T-helper 2 cell (primary cell): ENCODE measurements around the gene ELFN2.
A peak's percentile ranks its signal among the peaks of the same experiment; 100 is the strongest.

Experiments used
- DNase-seq, 5 experiments: peaks; one replicate each; pipeline versions ENCODE4 v3.0.0 to v3.0.0-alpha.2; 2012 to 2022

The ELFN2 gene

DNA sequence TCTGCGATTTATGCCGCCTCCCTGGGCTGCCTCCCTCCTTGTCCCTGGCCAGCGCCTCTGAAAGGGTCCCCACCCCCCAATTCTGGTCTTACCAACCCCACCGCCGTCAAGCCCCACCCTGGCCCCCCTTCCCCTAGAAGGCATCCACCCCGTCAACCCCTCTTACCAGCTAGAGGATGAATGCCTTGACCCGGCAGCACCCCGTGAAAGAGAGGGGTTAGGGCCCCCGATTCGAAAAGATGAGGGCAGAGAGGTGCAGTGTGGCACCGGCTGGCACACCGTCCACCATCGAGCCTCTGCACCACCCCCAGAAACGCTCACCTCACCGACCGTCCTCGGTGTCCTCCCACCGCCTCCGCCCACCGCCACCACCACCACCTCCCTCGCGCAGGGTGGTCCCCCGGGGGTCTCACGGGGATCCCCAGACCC is 559 bp downstream of the ELFN2 start:
- DNase-seq, result no peak

DNA sequence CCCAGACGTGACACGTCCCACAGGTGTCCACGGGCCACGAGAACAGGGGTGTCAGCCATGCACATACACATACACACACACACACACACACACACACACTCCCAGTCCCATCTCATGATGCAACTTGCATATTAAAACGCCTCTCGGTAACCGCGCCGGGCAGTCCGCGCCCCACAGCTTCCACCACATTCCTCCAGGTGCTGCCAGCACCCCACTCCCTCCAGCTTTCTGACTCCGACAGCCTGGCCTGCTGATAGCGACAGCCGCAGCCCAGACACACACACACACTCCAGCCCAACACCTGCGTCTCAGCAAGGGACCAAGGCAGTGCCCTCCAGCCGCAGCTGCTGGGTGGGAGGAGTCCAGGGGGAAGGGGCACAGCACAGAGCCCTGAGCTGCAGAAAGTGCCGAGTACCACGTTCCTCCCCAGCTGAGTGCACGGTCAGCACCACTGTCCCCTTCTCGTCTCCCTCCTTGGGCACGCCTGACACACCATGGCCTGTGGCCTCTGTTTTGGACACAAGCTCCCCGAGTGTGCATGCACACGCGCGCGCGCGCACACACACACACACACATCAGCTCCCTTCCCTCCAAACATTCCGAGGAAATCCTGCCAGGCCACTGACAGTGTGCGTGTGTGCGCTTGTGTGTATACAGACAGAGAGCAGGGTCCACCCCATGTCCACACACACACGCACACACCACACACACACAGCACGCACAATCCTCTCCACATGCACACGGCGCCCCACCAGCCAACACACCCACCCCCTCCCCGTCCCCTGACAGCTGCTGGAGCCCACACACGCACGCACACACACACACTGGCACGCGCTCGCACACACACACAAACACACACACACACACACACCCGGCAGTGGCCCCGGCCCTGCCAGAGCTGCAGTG is 1.2 kb downstream of the ELFN2 start:
- DNase-seq, result peak in 1 of 5 experiments; percentile 36

DNA sequence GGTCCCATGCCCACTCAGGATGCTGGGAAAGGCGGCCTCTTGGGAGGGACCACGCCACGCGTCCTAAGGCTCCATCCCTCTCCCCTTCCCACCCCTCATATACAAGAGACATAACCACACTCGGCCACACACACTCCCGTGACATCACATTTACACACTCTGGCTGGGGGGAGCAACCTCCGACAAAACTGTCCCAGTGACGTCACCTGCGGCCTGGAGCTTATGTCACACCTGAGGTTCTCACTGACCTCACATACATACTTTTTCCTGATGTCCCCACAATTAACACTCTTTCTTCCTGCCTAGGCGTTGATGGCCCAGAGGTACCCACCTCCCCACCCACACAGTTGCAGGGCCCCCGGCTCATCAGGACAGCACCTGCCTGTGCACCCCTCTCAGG is 1.9 kb downstream of the ELFN2 start:
- no peak for DNase-seq

DNA sequence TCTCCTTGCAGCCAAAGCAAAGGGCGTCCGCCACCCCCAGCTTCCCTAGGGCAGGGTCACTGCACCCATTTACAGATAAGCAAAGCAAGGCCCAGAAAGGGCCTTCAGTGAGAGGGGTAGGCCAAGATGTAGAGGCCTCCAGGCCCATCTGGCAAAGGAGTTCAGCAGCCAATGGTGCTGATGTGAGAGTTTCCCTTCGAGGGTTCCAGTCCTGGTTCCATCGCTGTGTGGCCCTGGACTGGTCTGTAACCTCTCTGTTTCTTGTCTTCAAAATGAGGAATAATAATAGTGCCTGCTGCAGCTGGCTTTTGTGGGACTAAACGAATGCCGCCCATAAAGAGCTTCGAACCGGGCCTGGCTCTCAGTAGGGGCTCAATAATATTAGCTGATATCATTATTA is 4.0 kb downstream of the ELFN2 start:
- no peak for DNase-seq

DNA sequence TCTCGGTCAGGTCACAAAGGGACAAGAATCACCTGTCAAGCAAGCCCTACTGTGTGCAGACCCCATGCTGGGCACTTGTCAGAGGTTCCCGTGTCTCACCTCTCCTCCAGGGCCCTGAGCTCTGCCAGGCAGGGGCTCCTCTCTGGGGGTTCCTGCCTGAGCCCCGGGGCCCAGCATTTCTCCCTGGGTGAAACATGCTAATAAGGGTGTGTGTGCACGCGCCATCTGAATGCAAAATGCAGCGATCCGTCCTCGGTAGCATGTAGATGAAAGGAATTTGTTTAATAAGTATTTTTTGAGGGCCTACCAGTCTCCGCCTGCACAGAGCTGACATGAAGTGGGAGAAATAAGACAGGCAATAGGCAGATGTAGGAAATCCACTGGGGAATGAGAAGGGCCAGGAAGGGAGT is 5.8 kb downstream of the ELFN2 start:
- DNase-seq, result no peak

DNA sequence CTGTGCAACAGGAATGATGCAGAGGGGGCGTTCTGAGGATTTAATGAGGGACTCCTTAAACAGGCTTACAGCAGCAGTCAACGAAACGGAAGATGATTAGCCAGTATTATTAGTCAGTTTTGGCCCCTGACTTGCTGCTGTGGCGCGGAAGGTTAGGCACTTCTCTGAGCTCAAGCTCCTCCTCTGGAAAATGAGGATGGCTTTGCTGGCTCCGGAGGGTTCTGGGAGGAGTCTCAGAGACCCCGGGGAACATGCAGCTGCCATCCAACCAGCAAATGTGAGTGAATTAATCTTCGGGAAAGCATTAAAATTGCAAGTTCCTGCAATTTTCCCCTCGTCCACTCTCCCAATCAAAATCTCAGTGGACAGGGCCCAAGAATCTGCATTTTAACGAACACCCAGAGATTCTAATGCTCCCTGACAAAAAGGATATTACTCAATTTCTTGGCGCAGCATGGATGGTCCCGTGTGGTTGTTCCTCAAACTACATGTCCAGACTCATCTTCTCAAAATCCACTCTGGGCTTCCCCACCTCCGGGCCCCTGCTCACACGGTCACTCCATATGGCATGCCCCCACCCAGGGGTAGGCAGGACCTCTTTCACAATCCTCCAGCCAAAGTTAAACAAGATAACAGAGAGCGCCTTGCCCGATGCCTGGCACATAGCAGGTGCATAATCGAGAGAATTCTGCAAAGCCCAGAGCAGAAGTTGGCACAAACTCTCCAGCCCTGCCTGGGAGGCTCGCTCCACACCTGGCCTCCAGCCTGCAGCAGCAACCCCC is 6.4 kb downstream of the ELFN2 start:
- DNase-seq, result no peak

DNA sequence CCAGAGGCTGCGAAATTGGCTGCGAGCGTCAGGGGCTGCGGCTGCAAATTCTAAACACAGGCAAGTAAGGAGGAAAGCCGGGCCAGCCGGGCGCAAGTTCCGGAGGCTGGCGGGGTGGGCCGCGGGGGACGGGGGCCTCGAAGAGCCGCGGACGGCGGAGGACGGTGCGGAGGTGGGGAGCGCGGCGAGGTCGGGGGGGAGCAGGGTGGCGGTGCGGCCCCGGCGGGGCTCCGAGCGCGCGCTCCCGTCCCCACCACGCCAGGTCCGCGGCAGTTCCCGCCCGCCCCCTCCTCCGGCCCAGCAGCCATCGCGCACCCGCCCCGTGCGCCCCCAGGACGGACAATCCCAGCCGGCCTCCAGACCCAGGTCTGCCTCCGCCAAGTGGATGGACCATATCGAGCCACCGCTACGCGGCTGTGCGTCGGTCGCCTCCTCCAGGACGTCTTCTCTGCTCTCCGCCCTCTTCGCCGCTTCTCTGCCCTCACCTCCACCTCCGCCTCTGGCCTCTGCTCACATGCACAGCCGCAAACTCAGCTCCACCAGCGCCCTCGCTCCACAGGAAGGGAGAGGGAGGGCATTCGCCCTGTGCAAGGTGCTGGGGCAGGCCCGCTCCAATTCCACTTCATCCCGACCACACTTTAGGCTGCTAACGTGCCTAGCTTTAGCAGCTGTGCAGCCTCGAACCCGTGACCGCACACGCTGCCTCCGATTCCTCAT is 7.2 kb downstream of the ELFN2 start:
- DNase-seq, result peak in 1 of 5 experiments; percentile 36

DNA sequence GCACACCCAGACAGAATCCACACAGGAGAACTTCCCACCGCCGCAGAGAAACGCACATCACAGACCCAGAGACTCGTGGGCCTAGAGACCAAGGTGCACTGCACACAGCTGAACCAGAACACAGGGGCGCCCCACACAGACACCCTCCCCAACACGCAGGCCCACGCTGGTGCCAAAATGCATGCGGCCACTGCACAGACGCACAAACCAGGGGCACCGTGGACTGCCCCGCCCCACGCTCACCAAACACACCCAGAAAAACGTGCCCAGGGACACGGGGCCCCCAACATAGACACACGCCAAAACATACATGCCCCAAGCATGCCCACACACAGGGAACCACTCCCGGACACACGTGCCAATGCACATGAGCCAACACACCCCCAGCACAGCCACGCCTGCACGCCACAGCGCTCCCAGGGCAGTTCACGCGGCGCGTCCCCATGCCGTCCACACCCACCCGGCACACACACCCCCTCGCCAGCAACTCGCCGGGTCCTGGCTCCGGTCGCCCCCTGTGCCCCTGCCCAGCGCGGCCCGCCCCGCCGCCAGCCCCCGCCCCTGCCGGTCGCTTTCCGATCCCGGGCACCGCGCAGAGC is 7.8 kb downstream of the ELFN2 start:
- no peak for DNase-seq

DNA sequence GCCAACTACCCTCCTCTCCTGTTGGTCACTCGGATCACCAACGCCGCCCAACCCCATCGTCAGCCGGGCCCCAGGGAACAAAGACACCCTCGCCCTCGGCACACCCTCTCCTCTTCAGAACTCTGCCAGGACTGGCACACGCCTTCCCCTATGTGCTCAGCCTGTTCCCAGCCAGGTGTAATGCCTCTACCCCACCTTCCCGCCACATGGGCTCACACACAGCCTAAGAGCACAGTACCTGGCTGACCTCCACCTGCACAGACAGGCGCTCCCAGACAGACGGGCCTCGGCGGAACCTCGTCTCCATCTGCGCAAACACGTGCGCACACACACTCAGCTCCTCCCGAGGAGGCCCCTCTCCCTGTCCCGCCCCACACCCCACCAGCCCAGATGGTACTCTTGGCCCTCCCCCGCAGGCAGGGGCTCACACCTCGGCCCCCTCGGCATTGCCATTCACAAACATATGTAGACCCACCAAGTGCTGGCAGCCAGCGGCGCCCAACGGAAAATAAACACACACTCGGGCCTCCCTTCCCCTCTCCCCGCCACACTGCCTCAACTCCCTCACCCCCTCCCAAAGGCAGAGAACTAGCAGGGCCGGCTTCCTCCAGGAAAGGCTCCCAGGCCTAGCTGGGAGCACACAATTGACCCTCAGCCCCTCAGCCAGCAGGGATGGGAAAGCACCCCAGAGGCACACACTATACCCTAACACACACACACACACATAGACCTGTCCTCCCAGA is 8.5 kb downstream of the ELFN2 start:
- DNase-seq, result no peak

DNA sequence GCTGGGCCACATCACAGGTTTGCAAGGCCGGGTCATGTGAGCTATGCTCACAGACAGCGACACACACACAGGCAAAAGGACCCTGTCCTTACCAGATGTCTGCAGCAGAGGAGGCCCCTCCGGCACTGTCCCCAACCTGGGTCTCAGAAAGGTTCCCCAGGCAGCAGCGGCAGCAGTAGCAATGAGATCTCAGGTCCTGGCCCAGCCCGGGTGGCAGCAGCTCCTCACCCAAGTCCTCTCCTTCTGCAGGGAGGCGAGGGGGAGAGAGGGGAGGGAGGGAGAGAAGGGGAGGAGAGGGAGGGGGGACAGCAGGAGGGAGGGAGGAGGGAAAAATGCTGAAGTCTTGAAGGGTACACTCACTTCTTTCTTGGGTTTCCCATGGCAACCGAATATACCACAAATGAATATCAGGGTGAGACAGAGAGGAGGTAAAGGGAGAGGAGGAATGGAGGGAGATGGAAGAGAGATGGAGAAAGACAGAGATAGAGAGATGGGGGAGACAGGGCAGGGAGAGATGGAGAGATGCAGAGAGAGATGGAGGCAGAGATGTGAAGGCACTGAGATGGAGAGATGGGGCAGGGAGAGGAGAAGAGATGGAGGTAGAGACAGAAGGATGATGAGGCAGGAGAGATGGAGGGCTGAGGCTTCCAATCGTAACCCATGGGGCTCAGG is 9.5 kb downstream of the ELFN2 start:
- no peak for DNase-seq

DNA sequence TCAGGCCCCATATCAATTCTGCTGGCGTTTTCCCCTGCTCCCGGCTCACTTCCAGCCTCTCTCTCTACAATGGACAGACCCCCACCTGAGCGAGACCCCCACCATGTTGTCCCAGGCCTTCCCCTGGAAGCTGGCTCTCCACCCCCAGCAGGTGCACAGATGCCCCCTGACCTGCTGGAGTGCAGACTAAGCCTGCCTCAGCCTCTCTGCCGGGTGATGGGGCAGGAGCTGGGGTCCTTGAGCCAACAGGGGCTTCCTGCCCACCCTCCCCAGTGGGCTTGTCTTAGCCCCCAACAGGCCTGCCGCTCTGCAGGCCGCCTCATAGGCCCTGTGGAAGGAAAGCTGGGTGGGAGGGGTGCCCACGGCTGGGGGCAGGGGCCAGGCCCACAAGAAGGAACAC is 10.0 kb downstream of the ELFN2 start:
- no peak for DNase-seq

DNA sequence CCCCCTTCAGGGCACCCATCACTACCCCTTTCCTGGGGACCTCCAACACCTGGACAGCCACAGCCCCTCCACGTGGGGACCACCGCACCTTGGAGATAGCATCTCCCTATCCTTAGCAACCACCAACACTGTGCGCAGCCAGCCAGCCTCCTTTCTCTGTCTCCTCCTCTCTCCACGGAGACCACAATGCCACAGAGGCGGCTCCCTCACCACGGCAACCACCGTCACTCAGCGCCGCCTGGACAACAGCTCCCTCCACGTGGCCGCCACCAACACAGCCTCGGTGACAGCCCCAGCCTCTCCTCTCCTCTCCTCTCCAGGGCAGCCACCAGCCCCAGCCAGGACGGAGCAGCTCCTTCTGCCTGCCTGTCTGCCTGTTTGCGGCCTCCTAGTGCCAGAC is 10.5 kb downstream of the ELFN2 start:
- peak in 2 of 5 experiments; percentile 27 to 60 for DNase-seq

DNA sequence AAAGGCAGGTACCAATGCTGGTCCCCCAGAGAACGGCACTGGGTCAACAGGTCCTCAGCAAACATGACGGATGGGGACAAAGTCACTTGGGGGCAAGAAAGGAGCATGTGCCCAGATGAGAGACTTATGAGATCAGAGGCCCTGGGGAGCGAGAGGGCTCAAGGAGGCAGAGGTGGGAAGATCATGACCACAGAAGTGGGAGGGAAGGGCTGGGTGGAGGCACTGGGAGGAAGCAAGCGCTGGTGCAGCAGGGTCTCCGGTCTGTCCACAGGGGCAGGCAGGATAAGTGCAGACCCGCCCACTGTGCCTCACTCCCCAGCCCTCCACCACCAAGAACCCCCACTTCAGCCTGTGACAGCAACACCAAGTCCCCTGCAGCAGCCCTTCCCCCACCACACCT is 10.9 kb downstream of the ELFN2 start:
- no peak for DNase-seq

DNA sequence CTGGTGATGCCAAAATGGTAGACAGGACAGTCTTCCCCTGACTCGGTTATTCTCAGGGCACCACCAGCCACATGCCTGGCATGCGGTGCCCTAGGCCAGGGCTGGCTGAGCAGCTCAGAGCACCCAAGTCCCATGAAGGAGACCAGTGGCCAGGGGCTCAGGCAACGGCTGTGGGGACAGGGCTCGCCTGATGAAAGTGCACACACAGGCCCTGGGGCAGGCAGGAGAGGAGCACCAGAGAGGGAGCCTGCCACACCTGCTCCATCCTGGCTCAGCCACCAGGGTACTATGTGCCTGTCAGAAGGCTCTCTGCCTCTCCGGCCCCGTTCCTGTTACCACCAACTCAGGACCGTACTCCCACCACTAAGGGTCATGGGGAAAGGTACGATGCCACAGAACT is 12.1 kb downstream of the ELFN2 start:
- DNase-seq, result no peak

DNA sequence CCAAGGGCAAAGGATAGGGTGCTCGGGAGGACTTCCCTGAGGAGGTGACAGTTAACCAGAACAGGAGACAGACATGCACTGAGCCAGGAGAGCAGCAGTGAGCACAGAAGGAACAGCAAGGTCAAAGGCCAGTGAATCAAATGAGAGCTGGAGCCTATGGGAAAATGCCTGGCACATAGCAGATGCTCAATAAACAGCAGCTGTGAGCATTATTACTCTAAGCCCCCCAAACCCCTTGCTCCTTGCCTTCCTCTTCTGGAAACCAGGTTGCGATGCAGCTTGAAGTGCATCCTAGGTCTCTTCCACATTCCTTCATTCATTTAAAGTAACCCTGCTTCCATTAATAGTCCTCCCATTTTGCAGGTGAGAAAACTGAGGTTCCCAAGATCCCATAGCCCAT is 13.0 kb downstream of the ELFN2 start:
- no peak for DNase-seq

DNA sequence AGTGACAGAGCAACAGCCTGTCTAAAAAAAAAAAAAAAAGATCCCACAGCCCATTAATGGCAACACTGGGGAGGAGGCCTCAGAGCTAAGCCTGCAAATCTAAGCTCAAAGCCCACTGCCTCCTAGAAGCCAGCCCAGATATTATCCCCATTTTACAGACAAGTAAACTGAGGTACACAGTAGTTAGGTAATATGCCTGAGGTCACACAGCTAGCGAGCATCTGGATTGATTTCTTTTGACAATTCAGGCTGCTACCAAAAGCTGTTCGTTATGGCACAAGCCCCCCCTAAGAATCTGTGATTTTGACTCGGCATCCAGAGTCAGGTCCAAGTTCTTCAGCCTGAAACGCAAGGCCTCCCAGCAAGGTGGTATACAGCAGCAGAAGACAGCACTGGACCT is 13.7 kb downstream of the ELFN2 start:
- DNase-seq, result no peak

DNA sequence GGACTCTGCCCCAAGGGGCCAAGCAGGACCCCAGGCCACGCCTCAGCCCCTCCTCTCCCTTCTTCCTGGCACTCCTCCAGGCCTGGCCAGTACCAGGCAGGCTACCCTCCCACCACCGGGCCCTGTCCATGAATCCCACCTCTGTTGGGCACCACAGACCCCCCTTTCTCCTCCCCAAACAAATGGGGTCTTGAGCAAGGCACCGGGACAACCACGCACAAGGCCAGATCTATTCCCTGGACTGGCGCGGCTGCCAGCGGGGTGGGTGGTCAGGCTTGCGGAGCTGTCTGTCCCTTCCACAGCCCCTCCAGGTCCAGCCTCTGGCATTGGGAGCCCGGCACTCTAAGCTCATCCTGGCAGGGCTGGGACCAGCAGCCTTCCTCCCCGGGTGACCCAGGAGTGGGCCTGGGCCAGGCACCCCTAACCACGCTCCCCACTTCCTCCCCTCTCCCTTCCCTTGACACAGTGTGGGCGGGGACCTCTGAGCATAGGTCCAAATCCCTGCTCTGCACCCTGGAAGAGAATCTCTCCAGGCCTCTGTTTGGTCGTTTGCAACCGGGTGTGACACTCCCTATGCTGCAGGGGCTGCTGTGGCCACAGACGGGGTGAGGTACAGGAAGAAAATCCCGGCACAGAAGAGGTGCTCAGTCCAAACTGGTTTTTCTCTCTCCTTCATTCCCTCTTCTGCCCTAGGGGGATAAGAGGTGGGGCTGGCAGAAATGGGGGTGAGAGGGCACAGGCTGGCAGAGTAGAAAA is 14.6 kb downstream of the ELFN2 start:
- DNase-seq, result no peak

DNA sequence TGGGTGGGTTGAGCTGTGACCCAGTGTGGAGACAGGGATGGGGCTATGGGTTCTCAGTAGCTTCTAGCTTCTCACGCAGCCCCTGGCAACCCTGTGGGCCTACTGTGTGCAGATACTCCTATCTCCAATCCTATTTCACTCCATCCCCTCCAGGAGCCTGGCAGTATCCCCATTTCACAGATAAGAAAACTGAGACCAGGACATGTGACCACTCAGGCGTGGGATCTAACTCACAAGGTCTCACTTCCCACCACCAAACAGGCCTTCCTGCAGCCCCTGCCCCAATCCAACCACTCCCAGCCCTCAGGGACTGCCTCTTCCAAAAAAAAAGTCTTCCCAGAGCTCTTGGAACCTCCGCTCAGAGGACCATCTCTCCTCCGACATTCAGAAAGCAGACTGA is 15.6 kb downstream of the ELFN2 start:
- DNase-seq, result no peak

DNA sequence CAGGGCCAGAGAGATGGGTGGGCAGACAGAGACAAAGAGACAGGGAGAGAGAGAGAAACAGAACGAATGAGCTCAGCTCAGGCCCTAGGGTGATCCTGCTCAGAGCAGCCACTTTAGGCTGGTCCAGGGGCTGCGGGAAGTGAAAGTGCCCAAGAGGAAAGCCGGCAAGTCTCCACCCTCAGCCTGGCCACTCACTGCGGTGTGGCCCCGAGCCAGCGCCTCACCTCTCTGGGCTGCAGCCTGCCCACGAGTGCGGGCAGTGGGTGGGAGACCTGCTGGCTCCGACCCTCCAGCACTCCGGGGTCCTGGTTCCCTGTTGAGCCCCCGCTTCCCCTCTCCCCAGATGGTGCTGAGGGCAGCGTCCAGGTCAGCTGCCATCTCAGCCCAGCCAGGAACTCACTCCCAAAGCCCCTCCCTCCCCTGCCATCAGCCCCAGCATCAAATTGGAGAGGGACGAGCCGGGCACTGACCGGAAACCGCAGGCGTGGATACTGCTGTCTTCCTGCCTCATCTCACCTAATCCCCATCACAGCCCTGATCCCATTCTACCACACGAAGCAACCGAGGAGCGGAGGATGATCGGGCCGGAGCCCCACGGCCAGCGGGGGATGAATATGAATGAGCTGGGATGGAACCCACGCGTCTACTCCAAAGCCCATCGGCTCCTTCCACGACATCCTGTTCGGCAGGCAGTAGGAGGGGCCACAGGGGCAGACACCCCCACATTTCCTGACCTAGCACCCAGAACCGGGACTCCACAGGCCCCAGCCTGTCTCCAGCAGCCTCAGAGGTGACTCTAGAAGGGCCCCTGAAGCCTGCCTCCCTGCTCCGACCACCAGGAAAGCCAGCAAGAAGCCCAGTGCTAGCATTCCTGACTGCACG is 16.9 kb downstream of the ELFN2 start:
- no peak for DNase-seq
